Endothelial cell of umbilical vein (primary cell): ENCODE data around the gene AP2A2. TPM values are rescaled to one million over a fixed set of nuclear protein-coding genes. Genes with fewer than 3 reads are reported as not detected.

Source experiments
- BruUV-seq: library from RNA; stranded (reverse); fragments of 400-500 nt; replicated peaks from 2 replicates; lab custom pipeline; 2021; lab: Mats Ljungman, UMichigan
- CTCF ChIA-PET: fragments of 300-600, 350-600 bp; sonication (Branson Sonifier 250); formaldehyde crosslinking; loops from one replicate; lab custom pipeline; 2021; ENCODE audit warnings: antibody characterized with exemption, inconsistent platforms; lab: Charles Lee
- POLR2A ChIA-PET: fragments of 300-600, 350-600 bp; sonication (Branson Sonifier 250); formaldehyde crosslinking; loops from one replicate; lab custom pipeline; 2021; ENCODE audit warnings: antibody characterized with exemption, inconsistent platforms; lab: Charles Lee
- DNase-seq: peaks from one replicate; pipeline ENCODE4 v3.0.0-alpha.2; 2011; ENCODE audit warnings: low read depth, low spot score
- FAIRE-seq: peaks from 2 replicates; lab custom pipeline; 2011; peaks lifted over from hg19 to GRCh38; lab: Jason Lieb, UNC
- H2AFZ ChIP-seq: 2 replicates; pipeline ENCODE4 v1.6.0; 2012; ENCODE audit warnings: low read depth, low read length, control low read depth, inconsistent platforms
- H3K27ac ChIP-seq: 2 replicates; pipeline ENCODE4 v1.5.1; 2011; ENCODE audit warnings: low read depth, mild to moderate bottlenecking, control low read depth, low read length, moderate library complexity; ENCODE audit not compliant: insufficient read depth
- H3K27me3 ChIP-seq, 2 experiments: 2 replicates each; pipeline versions ENCODE4 v1.6.0 to v1.6.1; 2011; ENCODE audit warnings: low read length in 2 of 2, mixed read lengths in 1 of 2; ENCODE audit not compliant: control insufficient read depth in 2 of 2, insufficient read depth in 2 of 2
- H3K36me3 ChIP-seq, 2 experiments: 2 replicates in 1 of 2; 3 replicates in 1 of 2; pipeline ENCODE4 v1.5.1; 2011; ENCODE audit warnings: low read length in 2 of 2, mild to moderate bottlenecking in 1 of 2, moderate library complexity in 1 of 2; ENCODE audit not compliant: control insufficient read depth in 2 of 2, insufficient read depth in 2 of 2; ENCODE audit errors: extremely low read depth in 1 of 2
- H3K4me1 ChIP-seq: 3 replicates; pipeline ENCODE4 v1.5.1; 2011; ENCODE audit warnings: mild to moderate bottlenecking, low read length; ENCODE audit not compliant: control insufficient read depth, insufficient read depth; ENCODE audit errors: extremely low read depth
- H3K4me2 ChIP-seq: 2 replicates; pipeline ENCODE4 v1.6.1; 2011; ENCODE audit warnings: low read length, control low read depth, mixed read lengths; ENCODE audit not compliant: insufficient read depth
- H3K4me3 ChIP-seq, 3 experiments: fragments of 200-600 bp in 1 of 3; sonication (generic), shearing (Covaris generic) in 1 of 3; replicated peaks in 1 of 3; 2 replicates each; pipeline ENCODE4 v1.5.1; 2011 to 2016; ENCODE audit warnings: control low read depth in 3 of 3, low read length in 3 of 3, mild to moderate bottlenecking in 2 of 3, inconsistent platforms in 1 of 3, low read depth in 1 of 3, moderate library complexity in 1 of 3; ENCODE audit not compliant: insufficient read depth in 1 of 3
- H3K79me2 ChIP-seq: 2 replicates; pipeline ENCODE4 v1.6.0; 2012; ENCODE audit warnings: low read length, inconsistent platforms; ENCODE audit not compliant: control insufficient read depth, insufficient read depth
- H3K9ac ChIP-seq: replicated peaks from 2 replicates; pipeline ENCODE3; 2011; ENCODE audit warnings: low read length, control low read depth; ENCODE audit not compliant: insufficient read depth; ENCODE audit errors: extremely low read depth
- H3K9me1 ChIP-seq: replicated peaks from 3 replicates; pipeline ENCODE4 v1.6.0; 2011; ENCODE audit warnings: mild to moderate bottlenecking, low read length; ENCODE audit not compliant: control insufficient read depth, insufficient read depth; ENCODE audit errors: extremely low read depth
- H3K9me3 ChIP-seq: replicated peaks from 2 replicates; pipeline ENCODE4 v1.5.1; 2012; ENCODE audit warnings: low read length, inconsistent platforms; ENCODE audit not compliant: control insufficient read depth, insufficient read depth
- H4K20me1 ChIP-seq: replicated peaks from 2 replicates; pipeline ENCODE3; 2011; ENCODE audit warnings: mild to moderate bottlenecking, low read length; ENCODE audit not compliant: control insufficient read depth, insufficient read depth; ENCODE audit errors: extremely low read depth
- EZH2 ChIP-seq: IDR thresholded peaks from 2 replicates; pipeline ENCODE4 v1.6.1; 2012; ENCODE audit warnings: borderline replicate concordance, low read depth, mild to moderate bottlenecking, moderate library complexity, low read length, inconsistent platforms; ENCODE audit not compliant: severe bottlenecking
- FOS ChIP-seq: IDR thresholded peaks from 2 replicates; pipeline ENCODE4 v1.6.1; 2011; ENCODE audit warnings: mild to moderate bottlenecking, low read length, moderate library complexity, borderline replicate concordance; ENCODE audit not compliant: insufficient read depth
- JUN ChIP-seq: IDR thresholded peaks from 2 replicates; pipeline ENCODE4 v1.6.1; 2011; ENCODE audit warnings: borderline replicate concordance, low read depth; ENCODE audit not compliant: insufficient read length, insufficient read depth
- MYC ChIP-seq: IDR thresholded peaks from one replicate; pipeline ENCODE4 v1.6.1; 2011; ENCODE audit warnings: mild to moderate bottlenecking, low read depth, low read length
- dilution Hi-C: fragments of 300-500 bp; cut with MboI; formaldehyde crosslinking; loops from one replicate; pipeline ENCODE4 v1.15.0; 2019; ENCODE audit warnings: low sequenced_read_pairs; ENCODE audit not compliant: extremely low pct_ligation_motif_present
- intact Hi-C: fragments of 100-400 bp; cut with micrococcal nuclease; formaldehyde crosslinking; loops from one replicate; pipeline ENCODE4 v1.10.0; 2022
- polyA plus RNA-seq, 4 experiments: library from polyadenylated mRNA; depleted of rRNA in 3 of 4; stranded (reverse) in 3 of 4; unstranded in 1 of 4; fragments of >200 nt; gene quantifications; 2 replicates each; pipeline versions ENCODE4 v1.2.1 to v1.2.3, GENCODE V29; 2011 to 2012; ENCODE audit warnings: missing spikeins in 1 of 4
- total RNA-seq: library from RNA; stranded (reverse); gene quantifications from 2 replicates; pipeline ENCODE4 v1.2.3, GENCODE V29; 2021
- TF ChIP-seq, protein P1 (sequence below), 2 donors: IDR thresholded peaks; 1 replicate in 1 of 2; 2 replicates in 1 of 2; pipeline ENCODE4 v1.5.1; 2011; ENCODE audit warnings: low read length in 2 of 2, mild to moderate bottlenecking in 2 of 2, moderate library complexity in 2 of 2, control low read depth in 1 of 2, inconsistent platforms in 1 of 2, low read depth in 1 of 2; ENCODE audit not compliant: insufficient read depth in 1 of 2; ENCODE audit errors: extremely low read depth in 1 of 2

Gene AP2A2
- total and polyA plus RNA-seq, 2 donors (not counting 3 experiments of a cell fraction or from before 2014, with no cell fraction given): 89.5 to 92.6 TPM

GRCh38 chr11:1008001-1008802, 82.5 kb downstream of the AP2A2 start:
- H3K9me1 ChIP-seq: no peaks in the 10 kb centered on the region
- DNase-seq (no peak), FAIRE-seq (no peak)
- H4K20me1 ChIP-seq: no peaks in the 10 kb centered on the region
- dilution Hi-C loops: no loop called here
- BruUV-seq: no TSS peak
- no peaks in the 10 kb centered on the region for H3K4me1 ChIP-seq
- no peaks in the 10 kb centered on the region for H3K9me3 ChIP-seq
- H3K27ac ChIP-seq: no peak overlapping the region
- TF ChIP-seq FOS: no peak
- TF ChIP-seq, protein P1, sequence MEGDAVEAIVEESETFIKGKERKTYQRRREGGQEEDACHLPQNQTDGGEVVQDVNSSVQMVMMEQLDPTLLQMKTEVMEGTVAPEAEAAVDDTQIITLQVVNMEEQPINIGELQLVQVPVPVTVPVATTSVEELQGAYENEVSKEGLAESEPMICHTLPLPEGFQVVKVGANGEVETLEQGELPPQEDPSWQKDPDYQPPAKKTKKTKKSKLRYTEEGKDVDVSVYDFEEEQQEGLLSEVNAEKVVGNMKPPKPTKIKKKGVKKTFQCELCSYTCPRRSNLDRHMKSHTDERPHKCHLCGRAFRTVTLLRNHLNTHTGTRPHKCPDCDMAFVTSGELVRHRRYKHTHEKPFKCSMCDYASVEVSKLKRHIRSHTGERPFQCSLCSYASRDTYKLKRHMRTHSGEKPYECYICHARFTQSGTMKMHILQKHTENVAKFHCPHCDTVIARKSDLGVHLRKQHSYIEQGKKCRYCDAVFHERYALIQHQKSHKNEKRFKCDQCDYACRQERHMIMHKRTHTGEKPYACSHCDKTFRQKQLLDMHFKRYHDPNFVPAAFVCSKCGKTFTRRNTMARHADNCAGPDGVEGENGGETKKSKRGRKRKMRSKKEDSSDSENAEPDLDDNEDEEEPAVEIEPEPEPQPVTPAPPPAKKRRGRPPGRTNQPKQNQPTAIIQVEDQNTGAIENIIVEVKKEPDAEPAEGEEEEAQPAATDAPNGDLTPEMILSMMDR (IDR thresholded peaks at IDR 0.05; ENCODE audit: extremely low read depth in 1 of 2, insufficient read depth in 1 of 2, low read depth in 1 of 2, low read length in 2 of 2): no peak
- TF ChIP-seq EZH2: no peak
- no peak for TF ChIP-seq JUN
- TF ChIP-seq MYC: no peak
- H2AFZ ChIP-seq: no peak overlapping the region
- CTCF ChIA-PET: no interaction called here
- intact Hi-C loops: no loop called here
- H3K27me3 ChIP-seq: no peaks in the 10 kb centered on the region
- no peak overlapping the region for H3K9ac ChIP-seq
- no peaks in the 10 kb centered on the region for H3K79me2 ChIP-seq
- no peak overlapping the region for H3K4me2 ChIP-seq
- peaks cover 11 to 51% of the 10 kb centered on the region in 2 experiments for H3K36me3 ChIP-seq
- H3K4me3 ChIP-seq: no peak overlapping the region
- POLR2A ChIA-PET: no interaction called here
